OCI-LY1 (cell line): ENCODE measurements around the gene LHX6.

ENCODE experiments used
- H2AFZ ChIP-seq: fragments of 200-600 bp; sonication (generic), shearing (Covaris generic); 2 replicates; pipeline ENCODE4 v1.6.0; 2014; ENCODE audit warnings: antibody characterized with exemption, mild to moderate bottlenecking, low read length
- H3F3A ChIP-seq: fragments of 200-600 bp; sonication (generic), shearing (Covaris generic); 2 replicates; pipeline ENCODE4 v1.6.0; 2014; ENCODE audit warnings: mild to moderate bottlenecking, antibody characterized with exemption, low read length, moderate library complexity; ENCODE audit not compliant: insufficient read depth
- H3K27ac ChIP-seq: fragments of 200-600 bp; sonication (generic); 2 replicates; pipeline ENCODE4 v1.5.1; 2014; ENCODE audit warnings: low read length, mixed run types, mild to moderate bottlenecking, low read depth; ENCODE audit not compliant: poor library complexity, severe bottlenecking
- H3K27me3 ChIP-seq: fragments of 200-600 bp; sonication (generic); 2 replicates; pipeline ENCODE4 v1.6.0; 2014; ENCODE audit warnings: antibody characterized with exemption, mild to moderate bottlenecking, low read length, moderate library complexity; ENCODE audit not compliant: insufficient read depth
- H3K36me3 ChIP-seq: fragments of 200-600 bp; sonication (generic); 2 replicates; pipeline ENCODE4 v1.6.1; 2014; ENCODE audit warnings: mild to moderate bottlenecking, antibody characterized with exemption, low read length, moderate library complexity, mixed read lengths; ENCODE audit not compliant: insufficient read depth
- H3K4me1 ChIP-seq: fragments of 200-600 bp; sonication (generic); 2 replicates; pipeline ENCODE4 v1.5.1; 2014; ENCODE audit warnings: mild to moderate bottlenecking, low read length, moderate library complexity; ENCODE audit not compliant: insufficient read depth, severe bottlenecking
- H3K4me2 ChIP-seq: fragments of 200-600 bp; sonication (generic), shearing (Covaris generic); 2 replicates; pipeline ENCODE4 v1.6.1; 2014; ENCODE audit warnings: low read length
- H3K4me3 ChIP-seq: fragments of 200-600 bp; sonication (generic); 2 replicates; pipeline ENCODE4 v1.5.1; 2014; ENCODE audit warnings: low read length, low read depth, mild to moderate bottlenecking, mixed read lengths; ENCODE audit not compliant: poor library complexity, severe bottlenecking
- H3K79me2 ChIP-seq: fragments of 200-600 bp; shearing (Covaris generic); 2 replicates; pipeline ENCODE4 v1.6.1; 2016; ENCODE audit warnings: mixed run types, low read length, mixed read lengths; ENCODE audit not compliant: insufficient read depth
- H3K9ac ChIP-seq: fragments of 200-600 bp; sonication (generic), shearing (Covaris generic); 2 replicates; pipeline ENCODE4 v1.6.1; 2014; ENCODE audit warnings: mild to moderate bottlenecking, low read length, mixed read lengths
- H3K9me2 ChIP-seq: fragments of 200-600 bp; sonication (generic), shearing (Covaris generic); 2 replicates; pipeline ENCODE4 v1.6.1; 2014; ENCODE audit warnings: low read depth, mild to moderate bottlenecking, low read length, mixed read lengths
- H3K9me3 ChIP-seq: fragments of 200-600 bp; shearing (Covaris generic); 2 replicates; pipeline ENCODE4 v1.6.1; 2014; ENCODE audit warnings: low read length, mixed read lengths
- H4K20me1 ChIP-seq: fragments of 200-600 bp; sonication (generic), shearing (Covaris generic); 2 replicates; pipeline ENCODE4 v1.6.0; 2016; ENCODE audit warnings: mild to moderate bottlenecking, low read length; ENCODE audit not compliant: insufficient read depth
- EZH2 ChIP-seq: fragments of 200-600 bp; sonication (generic), shearing (Covaris generic); IDR thresholded peaks from 2 replicates; pipeline ENCODE4 v1.8.0; 2017; ENCODE audit warnings: borderline replicate concordance, mixed run types, mild to moderate bottlenecking, antibody characterized with exemption, low read length, moderate library complexity, mixed read lengths
- TF ChIP-seq, protein P1 (sequence below): fragments of 200-600 bp; sonication (generic), shearing (Covaris generic); IDR thresholded peaks from 2 replicates; pipeline ENCODE4 v1.5.1; 2017; ENCODE audit warnings: mild to moderate bottlenecking, antibody characterized with exemption, low read length, moderate library complexity, mixed read lengths

LHX6 gene

DNA sequence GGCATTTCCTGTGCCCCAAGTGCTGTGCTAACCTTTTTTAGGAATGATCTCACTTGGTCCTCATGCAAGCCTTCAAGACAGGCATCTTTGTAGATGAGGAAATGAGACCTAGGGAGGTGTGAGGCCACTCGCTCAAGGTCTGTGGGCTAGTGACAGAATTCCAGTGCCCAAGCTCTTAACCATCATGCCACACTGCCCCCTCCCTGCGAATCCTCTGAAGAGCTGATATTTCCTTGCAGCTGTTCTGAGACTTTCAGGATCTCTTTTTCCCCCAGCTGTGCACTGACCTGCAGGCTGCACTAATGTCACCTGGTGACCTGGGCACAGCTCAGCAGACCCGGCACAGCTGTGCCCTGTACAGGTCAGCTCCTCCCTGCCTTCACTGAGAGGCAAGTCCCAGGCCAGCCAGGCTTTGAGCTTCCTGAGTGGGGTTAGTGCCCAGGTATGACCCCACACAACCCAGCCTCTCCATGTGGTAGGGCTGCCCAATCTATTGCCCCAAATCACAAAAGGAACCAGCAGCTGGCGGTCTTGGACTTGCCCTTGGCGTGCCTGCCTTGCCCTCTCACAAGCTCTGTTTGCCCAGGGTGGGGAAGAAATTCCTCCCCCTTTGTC, 36.4 kb downstream of the LHX6 start:
- no peaks in the 10 kb centered on the region for H3K4me1 ChIP-seq
- no peaks in the 10 kb centered on the region for H3K9me2 ChIP-seq
- no peak overlapping the region for H3K4me2 ChIP-seq
- no peaks in the 10 kb centered on the region for H3F3A ChIP-seq
- H3K27ac ChIP-seq, result no peak overlapping the region
- H2AFZ ChIP-seq, result no peak overlapping the region
- H3K4me3 ChIP-seq, result no peak overlapping the region
- H3K9me3 ChIP-seq, result no peaks in the 10 kb centered on the region
- H3K79me2 ChIP-seq, result no peaks in the 10 kb centered on the region
- no peaks in the 10 kb centered on the region for H3K27me3 ChIP-seq
- TF ChIP-seq, protein P1, sequence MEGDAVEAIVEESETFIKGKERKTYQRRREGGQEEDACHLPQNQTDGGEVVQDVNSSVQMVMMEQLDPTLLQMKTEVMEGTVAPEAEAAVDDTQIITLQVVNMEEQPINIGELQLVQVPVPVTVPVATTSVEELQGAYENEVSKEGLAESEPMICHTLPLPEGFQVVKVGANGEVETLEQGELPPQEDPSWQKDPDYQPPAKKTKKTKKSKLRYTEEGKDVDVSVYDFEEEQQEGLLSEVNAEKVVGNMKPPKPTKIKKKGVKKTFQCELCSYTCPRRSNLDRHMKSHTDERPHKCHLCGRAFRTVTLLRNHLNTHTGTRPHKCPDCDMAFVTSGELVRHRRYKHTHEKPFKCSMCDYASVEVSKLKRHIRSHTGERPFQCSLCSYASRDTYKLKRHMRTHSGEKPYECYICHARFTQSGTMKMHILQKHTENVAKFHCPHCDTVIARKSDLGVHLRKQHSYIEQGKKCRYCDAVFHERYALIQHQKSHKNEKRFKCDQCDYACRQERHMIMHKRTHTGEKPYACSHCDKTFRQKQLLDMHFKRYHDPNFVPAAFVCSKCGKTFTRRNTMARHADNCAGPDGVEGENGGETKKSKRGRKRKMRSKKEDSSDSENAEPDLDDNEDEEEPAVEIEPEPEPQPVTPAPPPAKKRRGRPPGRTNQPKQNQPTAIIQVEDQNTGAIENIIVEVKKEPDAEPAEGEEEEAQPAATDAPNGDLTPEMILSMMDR, result no peak
- no peak for TF ChIP-seq EZH2
- no peaks in the 10 kb centered on the region for H3K36me3 ChIP-seq
- H4K20me1 ChIP-seq, result no peaks in the 10 kb centered on the region
- no peak overlapping the region for H3K9ac ChIP-seq

DNA sequence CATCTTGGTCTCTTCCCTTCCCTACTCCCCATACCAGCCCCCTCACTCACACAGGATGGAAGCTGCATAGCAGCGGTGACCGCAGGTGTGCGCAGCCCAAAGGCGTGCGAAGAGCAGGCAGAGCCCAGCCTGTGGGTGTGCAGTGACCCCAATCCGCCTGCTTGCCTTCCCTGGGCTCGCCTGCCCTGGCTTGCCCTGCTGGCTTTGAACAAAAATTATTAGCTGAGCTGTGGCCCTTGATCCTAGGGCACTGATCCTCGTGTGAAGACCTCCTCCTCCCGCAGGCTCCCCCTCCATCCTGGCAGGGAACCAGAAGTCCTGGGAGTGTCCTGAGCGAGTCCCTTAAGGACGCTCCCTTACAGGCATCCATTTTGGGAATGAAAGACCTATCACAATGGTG, 37.2 kb downstream of the LHX6 start:
- Histone ChIP-seq H3K9ac (no peak overlapping the region), H2AFZ (no peak overlapping the region), H3F3A (no peaks in the 10 kb centered on the region), H3K9me3 (no peaks in the 10 kb centered on the region), H3K4me3 (no peak overlapping the region), H3K27ac (no peak overlapping the region), H3K9me2 (no peaks in the 10 kb centered on the region), H3K27me3 (no peaks in the 10 kb centered on the region), H3K36me3 (no peaks in the 10 kb centered on the region), H3K4me2 (no peak overlapping the region), H4K20me1 (no peaks in the 10 kb centered on the region), H3K4me1 (no peaks in the 10 kb centered on the region), H3K79me2 (no peaks in the 10 kb centered on the region)
- no peak for TF ChIP-seq EZH2

DNA sequence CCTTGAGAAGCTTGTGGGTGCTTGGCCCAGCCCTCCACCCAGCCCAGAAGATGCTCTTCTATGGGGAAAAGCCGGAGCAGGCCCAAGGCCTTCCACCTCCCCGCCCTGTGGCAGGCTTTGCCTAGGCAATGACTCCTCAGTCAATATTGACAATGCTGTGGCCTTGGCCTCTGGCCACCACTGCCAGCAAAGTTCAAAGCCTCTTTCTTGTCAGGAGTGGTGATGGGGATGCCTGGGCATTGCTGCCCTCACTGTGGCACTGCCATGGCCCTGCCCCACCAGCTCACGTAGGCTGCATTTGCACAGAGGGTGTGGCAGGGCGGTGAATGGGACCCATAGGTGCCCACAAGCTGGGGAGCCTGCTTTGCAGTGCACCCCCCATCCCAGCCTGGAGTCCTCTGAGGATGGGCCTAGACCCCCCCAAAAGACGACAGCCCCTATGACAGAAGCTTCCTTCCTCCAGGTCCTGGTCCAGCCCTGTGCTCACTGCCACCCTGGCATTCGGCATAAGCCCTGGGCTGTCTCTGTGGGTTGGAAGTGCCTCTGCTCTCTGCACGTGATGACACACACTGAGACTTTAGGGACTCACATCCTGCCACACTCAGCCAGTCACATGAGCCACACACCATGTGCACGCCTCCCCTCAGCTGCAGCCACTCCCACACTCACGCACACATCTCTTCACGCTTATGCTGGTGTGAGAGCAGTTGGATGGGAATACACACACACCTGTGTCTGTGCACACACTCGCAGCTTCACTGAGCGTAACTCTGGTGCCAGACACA, 38.0 kb downstream of the LHX6 start:
- TF ChIP-seq, protein P1, result no peak
- no peak for TF ChIP-seq EZH2
- Histone ChIP-seq H3K9ac (no peak overlapping the region), H3K27ac (no peak overlapping the region), H3K9me2 (no peaks in the 10 kb centered on the region), H3K4me3 (no peak overlapping the region), H3K4me1 (no peaks in the 10 kb centered on the region), H4K20me1 (no peaks in the 10 kb centered on the region), H3F3A (no peaks in the 10 kb centered on the region), H3K9me3 (no peaks in the 10 kb centered on the region), H3K27me3 (no peaks in the 10 kb centered on the region), H3K36me3 (no peaks in the 10 kb centered on the region), H2AFZ (no peak overlapping the region), H3K79me2 (no peaks in the 10 kb centered on the region), H3K4me2 (no peak overlapping the region)

DNA sequence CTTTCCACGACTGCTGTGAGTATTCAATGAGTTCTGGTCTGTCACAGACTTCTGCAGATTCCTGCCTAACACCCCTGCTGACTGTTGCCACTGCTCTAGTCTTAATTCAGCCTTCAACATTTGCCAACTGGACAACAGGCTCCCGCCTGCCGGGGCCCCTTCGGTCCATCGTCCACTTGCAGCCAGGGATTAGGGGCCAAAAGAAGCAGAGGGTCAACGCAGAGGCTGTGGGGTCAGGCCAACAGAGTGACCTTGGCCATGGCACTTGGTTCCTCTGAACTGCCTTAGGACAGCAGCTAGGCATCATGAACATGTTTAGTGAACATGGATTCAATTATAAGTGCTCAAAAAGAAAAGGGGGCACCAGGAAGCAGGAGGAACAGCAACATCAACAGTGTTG, 40.4 kb downstream of the LHX6 start:
- H3K9ac ChIP-seq, result no peak overlapping the region
- H3K9me3 ChIP-seq, result no peaks in the 10 kb centered on the region
- no peaks in the 10 kb centered on the region for H3F3A ChIP-seq
- H4K20me1 ChIP-seq, result no peaks in the 10 kb centered on the region
- no peak overlapping the region for H3K4me2 ChIP-seq
- no peaks in the 10 kb centered on the region for H3K4me1 ChIP-seq
- H3K27ac ChIP-seq, result no peak overlapping the region
- H3K36me3 ChIP-seq, result no peaks in the 10 kb centered on the region
- no peaks in the 10 kb centered on the region for H3K79me2 ChIP-seq
- H3K4me3 ChIP-seq, result no peak overlapping the region
- H3K9me2 ChIP-seq, result no peaks in the 10 kb centered on the region
- H3K27me3 ChIP-seq, result no peaks in the 10 kb centered on the region
- TF ChIP-seq EZH2, result no peak
- TF ChIP-seq, protein P1, result no peak
- H2AFZ ChIP-seq, result no peak overlapping the region
